Lower lobe of right lung (tissue), 2 donors: ENCODE results near the gene AURKA. TPM values are rescaled to one million over a fixed set of nuclear protein-coding genes. Genes with fewer than 3 reads are reported as not detected.

Experiments
- ATAC-seq, 2 donors: fragments of 200-7000 bp; cut with Tn5 transposase; one replicate each; pipeline ENCODE4 v1.9.1; 2020 to 2022; ENCODE audit warnings: mild to moderate bottlenecking in 2 of 2, moderate library complexity in 2 of 2
- DNase-seq: peaks from one replicate; pipeline ENCODE4 v3.0.0-alpha.2; 2020
- H3K27ac ChIP-seq: fragments of 200-600 bp; one replicate; pipeline ENCODE4 v1.8.0; 2022
- H3K27me3 ChIP-seq: fragments of 200-600 bp; one replicate; pipeline ENCODE4 v1.8.0; 2022; ENCODE audit warnings: low read depth
- H3K36me3 ChIP-seq: fragments of 200-600 bp; one replicate; pipeline ENCODE4 v1.8.0; 2022; ENCODE audit warnings: mild to moderate bottlenecking
- H3K4me1 ChIP-seq: fragments of 200-600 bp; one replicate; pipeline ENCODE4 v1.8.0; 2022
- H3K4me3 ChIP-seq: fragments of 200-600 bp; one replicate; pipeline ENCODE4 v1.8.0; 2022; ENCODE audit warnings: mild to moderate bottlenecking
- H3K9me3 ChIP-seq: fragments of 200-600 bp; one replicate; pipeline ENCODE4 v1.8.0; 2022
- CTCF ChIP-seq: fragments of 200-600 bp; IDR thresholded peaks from one replicate; pipeline ENCODE4 v1.8.0; 2022; ENCODE audit warnings: antibody characterized with exemption, mild to moderate bottlenecking
- intact Hi-C: fragments of 100-400 bp; cut with DNase I; formaldehyde crosslinking; loops from one replicate; pipeline ENCODE4 v1.11.0; 2022
- total RNA-seq: library from RNA; stranded (reverse); fragmentation: NEBNext Ultra II Directional; extraction: Animal tissue kit (Norgen Biotek cat#: 25700); gene quantifications from one replicate; pipeline ENCODE4 v1.2.1, GENCODE V29; 2021
- donor health status: DM: no; HTN: yes; CAD: no; lungs with severe emphysema.

AURKA gene
- total RNA-seq, 1 donor from 2014 or later, result 2.5 TPM

- DNase-seq, result no peak
- H3K36me3 ChIP-seq, result no peaks in the 10 kb centered on the region
- H3K27me3 ChIP-seq, result no peaks in the 10 kb centered on the region
- H3K9me3 ChIP-seq, result no peaks in the 10 kb centered on the region
- intact Hi-C loops, result no loop called here
- no peaks in the 10 kb centered on the region for H3K4me1 ChIP-seq
- ATAC-seq, result no peak
- H3K27ac ChIP-seq, result no peak overlapping the region
- TF ChIP-seq CTCF, result no peak
- no peak overlapping the region for H3K4me3 ChIP-seq
These were observed 15.7 kb downstream of the AURKA start for GRCh38 chr20:56376331-56376730.

- TF ChIP-seq CTCF, result no peak
- Histone ChIP-seq H3K9me3 (no peaks in the 10 kb centered on the region), H3K27me3 (no peaks in the 10 kb centered on the region), H3K4me3 (no peak overlapping the region), H3K36me3 (peaks cover 10% of the 10 kb centered on the region), H3K4me1 (no peaks in the 10 kb centered on the region), H3K27ac (no peak overlapping the region)
- DNase-seq, result no peak
- peak; percentile 39 to 79 for ATAC-seq
- intact Hi-C loops, result no loop called here
These were observed 18.1 kb downstream of the AURKA start for GRCh38 chr20:56373942-56374341.

- no peak for TF ChIP-seq CTCF
- ATAC-seq (no peak), DNase-seq (no peak)
- H3K36me3 ChIP-seq, result peaks cover 20% of the 10 kb centered on the region
- H3K4me1 ChIP-seq, result no peaks in the 10 kb centered on the region
- H3K27me3 ChIP-seq, result no peaks in the 10 kb centered on the region
- H3K27ac ChIP-seq, result no peak overlapping the region
- no peak overlapping the region for H3K4me3 ChIP-seq
- no peaks in the 10 kb centered on the region for H3K9me3 ChIP-seq
- intact Hi-C loops, result no loop called here
These were observed 19.2 kb downstream of the AURKA start for GRCh38 chr20:56372850-56373249.

- no peak for TF ChIP-seq CTCF
- Histone ChIP-seq H3K27me3 (no peaks in the 10 kb centered on the region), H3K4me3 (no peak overlapping the region), H3K27ac (no peak overlapping the region), H3K36me3 (peaks cover 29% of the 10 kb centered on the region), H3K4me1 (no peaks in the 10 kb centered on the region), H3K9me3 (no peaks in the 10 kb centered on the region)
- ATAC-seq (no peak), DNase-seq (no peak)
- intact Hi-C loops, result no loop called here
These were observed 20.0 kb downstream of the AURKA start for GRCh38 chr20:56371977-56372376.

- DNase-seq (no peak), ATAC-seq (no peak)
- H3K27ac ChIP-seq, result no peak overlapping the region
- no peaks in the 10 kb centered on the region for H3K27me3 ChIP-seq
- no peaks in the 10 kb centered on the region for H3K4me1 ChIP-seq
- TF ChIP-seq CTCF, result no peak
- peaks cover 54% of the 10 kb centered on the region for H3K36me3 ChIP-seq
- no peak overlapping the region for H3K4me3 ChIP-seq
- H3K9me3 ChIP-seq, result no peaks in the 10 kb centered on the region
- intact Hi-C loops, result no loop called here
These were observed 22.8 kb downstream of the AURKA start for GRCh38 chr20:56369179-56369578.
